Calu3 (cell line): ENCODE data around the gene GNGT1. TPM values are rescaled to one million over a fixed set of nuclear protein-coding genes. Genes with fewer than 3 reads are reported as not detected.

Experiments used
- BruUV-seq: library from RNA; stranded (reverse); fragments of 400-500 nt; replicated peaks from 2 replicates; lab custom pipeline; 2021; lab: Mats Ljungman, UMichigan
- CTCF ChIA-PET: fragments of 300-600 bp; sonication (Branson Sonifier 250); formaldehyde crosslinking; loops from one replicate; lab custom pipeline; 2022; ENCODE audit warnings: antibody characterized with exemption; lab: Charles Lee
- DNase-seq: peaks from one replicate; pipeline ENCODE4 v3.0.0; 2022
- H3K27ac Mint-ChIP-seq: one replicate; pipeline ENCODE4 v1.8.0; 2022; ENCODE audit warnings: mixed read lengths; ENCODE audit not compliant: unreplicated experiment
- H3K27me3 Mint-ChIP-seq: one replicate; pipeline ENCODE4 v1.8.0; 2022; ENCODE audit warnings: mixed read lengths; ENCODE audit not compliant: unreplicated experiment
- H3K36me3 Mint-ChIP-seq: one replicate; pipeline ENCODE4 v1.8.0; 2022; ENCODE audit warnings: mild to moderate bottlenecking, moderate library complexity, mixed read lengths; ENCODE audit not compliant: insufficient read depth, unreplicated experiment
- H3K4me1 Mint-ChIP-seq: one replicate; pipeline ENCODE4 v1.8.0; 2022; ENCODE audit warnings: mild to moderate bottlenecking, low read depth, mixed read lengths; ENCODE audit not compliant: unreplicated experiment
- H3K4me3 Mint-ChIP-seq: one replicate; pipeline ENCODE4 v1.8.0; 2022; ENCODE audit warnings: mild to moderate bottlenecking, low read depth, moderate library complexity, mixed read lengths; ENCODE audit not compliant: unreplicated experiment
- H3K9me3 Mint-ChIP-seq: one replicate; pipeline ENCODE4 v1.8.0; 2022; ENCODE audit warnings: low read depth, mixed read lengths; ENCODE audit not compliant: unreplicated experiment
- intact Hi-C: fragments of 100-400 bp; cut with micrococcal nuclease; formaldehyde crosslinking; loops from one replicate; pipeline ENCODE4 v1.10.0; 2022; ENCODE audit not compliant: unreplicated experiment
- total RNA-seq: library from RNA; stranded (reverse); gene quantifications from 2 replicates; pipeline ENCODE4 v1.2.3, GENCODE V29; 2022
- TF ChIP-seq, protein P1 (sequence below): fragments of 200-600 bp; IDR thresholded peaks from one replicate; pipeline ENCODE4 v1.8.0; 2022; ENCODE audit warnings: antibody characterized with exemption; ENCODE audit not compliant: unreplicated experiment

The GNGT1 gene
- total RNA-seq, 1 experiment from 2014 or later = not detected

DNA sequence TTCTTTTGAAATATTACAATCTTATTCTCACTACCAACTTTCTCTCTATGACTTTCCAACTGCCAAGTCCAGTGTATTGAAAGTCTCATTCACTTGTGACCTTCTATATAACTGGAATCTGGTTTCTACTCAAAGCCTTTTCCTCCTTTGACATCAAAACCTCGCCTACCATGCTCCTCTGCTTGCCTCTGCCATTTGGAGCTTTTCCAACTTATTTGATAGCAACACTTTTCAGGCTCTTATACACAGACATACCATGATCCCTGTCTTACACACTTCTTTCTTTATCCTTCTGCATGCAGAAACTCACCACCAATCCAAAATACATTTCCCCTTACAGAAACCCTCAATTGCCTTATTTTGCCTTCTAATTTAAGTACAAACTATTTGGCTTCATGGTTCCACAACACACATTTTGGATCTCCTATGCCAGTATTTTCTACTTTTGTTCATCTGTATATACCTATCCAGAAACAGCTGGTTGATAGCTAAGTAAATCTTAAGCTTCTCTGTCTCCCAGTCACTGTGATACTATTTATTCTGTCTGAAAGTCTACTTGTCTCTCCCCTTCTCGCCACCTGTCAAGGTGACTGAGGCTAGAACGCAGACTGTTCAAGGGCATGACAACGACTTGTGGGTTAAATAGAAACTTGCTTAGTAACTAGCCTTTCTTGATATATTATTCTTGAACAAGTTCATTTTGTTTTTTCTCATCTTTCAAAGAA, 37.6 kb downstream of the GNGT1 start:
- DNase-seq = no peak
- TF ChIP-seq, protein P1, sequence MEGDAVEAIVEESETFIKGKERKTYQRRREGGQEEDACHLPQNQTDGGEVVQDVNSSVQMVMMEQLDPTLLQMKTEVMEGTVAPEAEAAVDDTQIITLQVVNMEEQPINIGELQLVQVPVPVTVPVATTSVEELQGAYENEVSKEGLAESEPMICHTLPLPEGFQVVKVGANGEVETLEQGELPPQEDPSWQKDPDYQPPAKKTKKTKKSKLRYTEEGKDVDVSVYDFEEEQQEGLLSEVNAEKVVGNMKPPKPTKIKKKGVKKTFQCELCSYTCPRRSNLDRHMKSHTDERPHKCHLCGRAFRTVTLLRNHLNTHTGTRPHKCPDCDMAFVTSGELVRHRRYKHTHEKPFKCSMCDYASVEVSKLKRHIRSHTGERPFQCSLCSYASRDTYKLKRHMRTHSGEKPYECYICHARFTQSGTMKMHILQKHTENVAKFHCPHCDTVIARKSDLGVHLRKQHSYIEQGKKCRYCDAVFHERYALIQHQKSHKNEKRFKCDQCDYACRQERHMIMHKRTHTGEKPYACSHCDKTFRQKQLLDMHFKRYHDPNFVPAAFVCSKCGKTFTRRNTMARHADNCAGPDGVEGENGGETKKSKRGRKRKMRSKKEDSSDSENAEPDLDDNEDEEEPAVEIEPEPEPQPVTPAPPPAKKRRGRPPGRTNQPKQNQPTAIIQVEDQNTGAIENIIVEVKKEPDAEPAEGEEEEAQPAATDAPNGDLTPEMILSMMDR = no peak
- Mint-ChIP-seq H3K4me3 (no peak overlapping the region), H3K27ac (no peak overlapping the region), H3K4me1 (no peaks in the 10 kb centered on the region), H3K9me3 (no peaks in the 10 kb centered on the region), H3K36me3 (no peaks in the 10 kb centered on the region), H3K27me3 (no peaks in the 10 kb centered on the region)
- CTCF ChIA-PET = no interaction called here
- no TSS peak for BruUV-seq
- intact Hi-C loops = no loop called here

DNA sequence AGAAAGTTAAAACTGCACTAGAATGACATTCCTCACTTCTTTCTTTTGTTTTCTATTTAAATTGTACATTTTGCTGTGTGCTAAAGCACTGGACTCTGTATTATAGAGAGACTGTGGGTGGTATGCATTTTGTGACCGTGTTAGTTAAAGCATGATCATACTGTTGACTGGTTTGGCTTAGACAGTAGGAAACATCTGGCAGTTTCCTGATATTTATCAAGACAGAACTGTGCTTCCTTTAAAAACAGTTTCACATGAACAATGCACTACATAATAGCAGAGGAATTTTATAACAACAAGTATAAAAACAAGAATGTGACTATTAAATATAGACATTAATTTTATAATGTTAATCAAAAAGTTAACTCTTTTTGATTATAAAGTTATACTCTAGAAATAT, 38.3 kb downstream of the GNGT1 start:
- Mint-ChIP-seq H3K36me3 (no peaks in the 10 kb centered on the region), H3K4me3 (no peak overlapping the region), H3K27me3 (no peaks in the 10 kb centered on the region), H3K9me3 (no peaks in the 10 kb centered on the region), H3K4me1 (no peaks in the 10 kb centered on the region), H3K27ac (no peak overlapping the region)
- CTCF ChIA-PET = no interaction called here
- DNase-seq = no peak
- no TSS peak for BruUV-seq
- TF ChIP-seq, protein P1 = no peak
- intact Hi-C loops = no loop called here

DNA sequence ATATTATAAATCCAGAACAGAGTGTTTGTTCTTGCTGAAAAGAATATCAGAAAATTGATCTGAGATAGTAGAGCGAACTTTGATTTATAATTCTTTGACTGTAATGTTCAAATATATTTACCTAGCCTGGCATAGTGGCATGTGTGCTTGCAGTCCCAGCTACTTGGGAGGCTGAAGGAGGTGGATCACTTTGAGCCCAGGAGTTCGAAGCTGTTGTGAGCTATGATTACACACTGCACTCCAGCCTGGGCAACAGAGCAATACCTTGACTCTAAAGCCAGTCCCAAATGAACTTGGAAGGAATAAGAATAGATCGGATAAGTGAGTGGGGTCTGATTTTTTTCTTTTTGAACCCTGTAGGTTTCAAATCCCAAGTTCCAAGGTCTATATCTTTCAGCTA, 38.7 kb downstream of the GNGT1 start:
- no peak for DNase-seq
- Mint-ChIP-seq H3K27me3 (no peaks in the 10 kb centered on the region), H3K9me3 (no peaks in the 10 kb centered on the region), H3K4me3 (no peak overlapping the region), H3K36me3 (no peaks in the 10 kb centered on the region), H3K27ac (no peak overlapping the region), H3K4me1 (no peaks in the 10 kb centered on the region)
- no TSS peak for BruUV-seq
- TF ChIP-seq, protein P1 = no peak
- CTCF ChIA-PET = no interaction called here
- intact Hi-C loops = no loop called here

DNA sequence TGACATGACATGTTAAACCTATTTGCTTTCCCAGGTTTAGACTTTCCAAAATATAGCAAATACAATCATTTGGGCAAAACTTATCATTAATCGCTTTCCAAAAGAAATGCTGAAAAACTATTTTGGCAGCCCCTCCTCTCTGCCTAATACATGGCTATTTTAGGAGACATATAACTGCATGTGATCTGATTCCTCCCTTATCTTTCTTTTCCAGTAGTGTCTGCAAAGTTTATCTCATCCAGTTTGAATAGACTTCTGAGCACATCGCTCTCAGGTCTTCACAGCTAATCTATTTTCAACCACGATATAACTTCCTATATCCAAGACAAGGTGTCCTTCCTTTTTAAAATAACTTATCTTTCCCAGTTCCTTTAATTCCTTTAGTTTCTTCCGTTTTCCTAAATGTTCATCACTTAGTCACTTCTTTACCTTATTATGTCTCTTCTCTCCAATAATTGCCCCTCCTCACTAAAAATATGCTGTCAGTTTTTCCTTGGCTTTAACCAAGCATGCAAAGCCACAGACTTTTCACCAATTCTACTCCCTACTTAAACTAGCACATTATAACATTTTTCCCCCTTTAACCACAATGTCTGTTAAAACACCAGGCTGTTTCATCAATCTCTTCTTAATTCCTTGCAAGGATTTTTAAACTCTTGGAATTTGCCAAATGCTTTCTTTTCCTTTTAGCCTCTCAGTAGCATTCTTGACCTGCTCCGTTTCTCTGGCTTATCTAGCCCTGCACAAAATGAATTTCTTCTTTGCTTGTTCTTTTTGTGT, 39.6 kb downstream of the GNGT1 start:
- Mint-ChIP-seq H3K4me1 (no peaks in the 10 kb centered on the region), H3K36me3 (no peaks in the 10 kb centered on the region), H3K27me3 (no peaks in the 10 kb centered on the region), H3K4me3 (no peak overlapping the region), H3K9me3 (no peaks in the 10 kb centered on the region), H3K27ac (no peak overlapping the region)
- CTCF ChIA-PET = no interaction called here
- intact Hi-C loops = no loop called here
- BruUV-seq = no TSS peak
- TF ChIP-seq, protein P1 = no peak
- DNase-seq = no peak
